Measurements from ENCODE around the gene ACOX3. TPM values are rescaled to one million over a fixed set of nuclear protein-coding genes. Genes with fewer than 3 reads are reported as not detected.

ACOX3 gene
- polyA plus RNA-seq, 1 donor (not counting 4 experiments of a cell fraction or from before 2014, with no cell fraction given), result 6.7 TPM

DNA sequence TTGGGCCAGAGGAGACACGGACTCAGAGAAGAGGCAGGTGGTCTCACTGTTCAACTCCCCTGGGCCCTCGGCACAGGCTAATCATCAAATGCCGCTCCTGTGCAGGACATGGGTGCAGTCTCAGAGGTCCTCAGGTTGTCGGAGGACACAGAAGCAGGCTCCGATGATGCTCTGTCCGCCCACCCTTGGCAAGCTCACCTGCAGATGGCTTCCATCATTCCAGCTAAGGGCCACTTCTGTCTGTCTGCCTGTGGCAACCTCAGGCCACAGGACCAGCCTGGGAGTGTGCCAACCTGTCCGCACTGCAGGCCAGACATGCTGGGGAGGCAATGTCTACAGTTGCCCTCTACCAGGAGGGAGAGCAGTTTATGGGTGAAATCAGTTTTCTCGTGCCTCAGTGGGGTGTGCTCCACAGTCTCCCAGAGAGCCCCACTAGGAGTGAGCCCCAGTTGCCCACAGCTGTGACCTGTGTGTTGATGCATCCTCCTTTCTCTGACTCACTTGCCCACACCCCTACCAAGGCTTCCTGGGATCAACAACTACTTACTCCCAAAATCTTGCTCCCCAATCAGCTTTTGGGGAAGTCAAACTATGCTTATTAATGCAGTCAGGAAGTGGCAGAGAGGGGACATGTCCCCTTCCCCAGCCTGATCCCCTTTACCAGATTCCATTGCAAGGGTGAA, 115.1 kb downstream of the ACOX3 start:
- no peaks in the 10 kb centered on the region for H3K9me1 ChIP-seq (ENCODE audit: control insufficient read depth, extremely low read depth, insufficient read depth, low read length)
- H3K27ac ChIP-seq (ENCODE audit: control insufficient read depth, insufficient read depth, low read length), result no peak overlapping the region
- H3K4me2 ChIP-seq (ENCODE audit: control insufficient read depth, extremely low read depth, insufficient read depth, low read depth, low read length), result no peak overlapping the region
- H2AFZ ChIP-seq (ENCODE audit: control insufficient read depth, low read length), result no peak overlapping the region
- TF ChIP-seq, protein P1, sequence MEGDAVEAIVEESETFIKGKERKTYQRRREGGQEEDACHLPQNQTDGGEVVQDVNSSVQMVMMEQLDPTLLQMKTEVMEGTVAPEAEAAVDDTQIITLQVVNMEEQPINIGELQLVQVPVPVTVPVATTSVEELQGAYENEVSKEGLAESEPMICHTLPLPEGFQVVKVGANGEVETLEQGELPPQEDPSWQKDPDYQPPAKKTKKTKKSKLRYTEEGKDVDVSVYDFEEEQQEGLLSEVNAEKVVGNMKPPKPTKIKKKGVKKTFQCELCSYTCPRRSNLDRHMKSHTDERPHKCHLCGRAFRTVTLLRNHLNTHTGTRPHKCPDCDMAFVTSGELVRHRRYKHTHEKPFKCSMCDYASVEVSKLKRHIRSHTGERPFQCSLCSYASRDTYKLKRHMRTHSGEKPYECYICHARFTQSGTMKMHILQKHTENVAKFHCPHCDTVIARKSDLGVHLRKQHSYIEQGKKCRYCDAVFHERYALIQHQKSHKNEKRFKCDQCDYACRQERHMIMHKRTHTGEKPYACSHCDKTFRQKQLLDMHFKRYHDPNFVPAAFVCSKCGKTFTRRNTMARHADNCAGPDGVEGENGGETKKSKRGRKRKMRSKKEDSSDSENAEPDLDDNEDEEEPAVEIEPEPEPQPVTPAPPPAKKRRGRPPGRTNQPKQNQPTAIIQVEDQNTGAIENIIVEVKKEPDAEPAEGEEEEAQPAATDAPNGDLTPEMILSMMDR (optimal IDR thresholded peaks at IDR 0.05 in 1 of 3, IDR thresholded peaks at IDR 0.05 in 1 of 3, conservative IDR thresholded peaks at IDR 0.05 in 1 of 3; ENCODE audit: extremely low read depth in 1 of 3, insufficient read depth in 2 of 3, low read length in 3 of 3), result no peak
- no peak for TF ChIP-seq EZH2 (IDR thresholded peaks at IDR 0.05; ENCODE audit: low read length)
- no peaks in the 10 kb centered on the region for H3K79me2 ChIP-seq (ENCODE audit: control insufficient read depth, insufficient read depth, low read length)
- H3K9me3 ChIP-seq (ENCODE audit: control insufficient read depth, low read depth, low read length), result peaks cover 4% of the 10 kb centered on the region
- dilution Hi-C loops (cut with MboI; ENCODE audit: extremely low pct_ligation_motif_present, low sequenced_read_pairs), result no loop called here
- peaks cover 18% of the 10 kb centered on the region for H3K4me1 ChIP-seq (ENCODE audit: control insufficient read depth, extremely low read depth, insufficient read depth, low read length)
- no peaks in the 10 kb centered on the region for H3K36me3 ChIP-seq (ENCODE audit: control insufficient read depth in 2 of 2, extremely low read depth in 1 of 2, insufficient read depth in 2 of 2, low read length in 2 of 2)
- H3K4me3 ChIP-seq (ENCODE audit: control insufficient read depth in 2 of 3, extremely low read depth in 1 of 3, insufficient read depth in 2 of 3, low read depth in 1 of 3, low read length in 3 of 3), result no peak overlapping the region
- FAIRE-seq (peak; percentile 67), DNase-seq (ENCODE audit: low read depth, low spot score) (no peak)
- no peak overlapping the region for H3K9ac ChIP-seq (ENCODE audit: control insufficient read depth, extremely low read depth, insufficient read depth, low read length)
- H4K20me1 ChIP-seq (ENCODE audit: control insufficient read depth, extremely low read depth, insufficient read depth, low read length), result no peaks in the 10 kb centered on the region
- no peaks in the 10 kb centered on the region for H3K27me3 ChIP-seq (ENCODE audit: control insufficient read depth, extremely low read depth, insufficient read depth, low read length)

- H3K79me2 ChIP-seq (ENCODE audit: control insufficient read depth, insufficient read depth, low read length), result no peaks in the 10 kb centered on the region
- no peak overlapping the region for H3K4me3 ChIP-seq (ENCODE audit: control insufficient read depth in 2 of 3, extremely low read depth in 1 of 3, insufficient read depth in 2 of 3, low read depth in 1 of 3, low read length in 3 of 3)
- peak; percentile 20 for FAIRE-seq
- dilution Hi-C loops (cut with MboI; ENCODE audit: extremely low pct_ligation_motif_present, low sequenced_read_pairs), result no loop called here
- H3K27me3 ChIP-seq (ENCODE audit: control insufficient read depth, extremely low read depth, insufficient read depth, low read length), result no peaks in the 10 kb centered on the region
- DNase-seq (ENCODE audit: low read depth, low spot score), result no peak
- no peaks in the 10 kb centered on the region for H4K20me1 ChIP-seq (ENCODE audit: control insufficient read depth, extremely low read depth, insufficient read depth, low read length)
- no peak overlapping the region for H3K27ac ChIP-seq (ENCODE audit: control insufficient read depth, insufficient read depth, low read length)
- no peak overlapping the region for H3K9ac ChIP-seq (ENCODE audit: control insufficient read depth, extremely low read depth, insufficient read depth, low read length)
- peak overlapping the region; percentile 13 for H3K4me2 ChIP-seq (ENCODE audit: control insufficient read depth, extremely low read depth, insufficient read depth, low read depth, low read length)
- H3K4me1 ChIP-seq (ENCODE audit: control insufficient read depth, extremely low read depth, insufficient read depth, low read length), result peaks cover 24% of the 10 kb centered on the region
- H3K36me3 ChIP-seq (ENCODE audit: control insufficient read depth in 2 of 2, extremely low read depth in 1 of 2, insufficient read depth in 2 of 2, low read length in 2 of 2), result no peaks in the 10 kb centered on the region
- no peak for TF ChIP-seq EZH2 (IDR thresholded peaks at IDR 0.05; ENCODE audit: low read length)
- TF ChIP-seq, protein P1 (optimal IDR thresholded peaks at IDR 0.05 in 1 of 3, IDR thresholded peaks at IDR 0.05 in 1 of 3, conservative IDR thresholded peaks at IDR 0.05 in 1 of 3; ENCODE audit: extremely low read depth in 1 of 3, insufficient read depth in 2 of 3, low read length in 3 of 3), result no peak
- H3K9me3 ChIP-seq (ENCODE audit: control insufficient read depth, low read depth, low read length), result peaks cover 4% of the 10 kb centered on the region
- no peaks in the 10 kb centered on the region for H3K9me1 ChIP-seq (ENCODE audit: control insufficient read depth, extremely low read depth, insufficient read depth, low read length)
- H2AFZ ChIP-seq (ENCODE audit: control insufficient read depth, low read length), result no peak overlapping the region
Observed at GRCh38 chr4:8324640-8325239, 115.8 kb downstream of the ACOX3 start.

Measured in keratinocyte (primary cell).